ENCODE measurements around the gene GALNT9.

The GALNT9 gene

DNA sequence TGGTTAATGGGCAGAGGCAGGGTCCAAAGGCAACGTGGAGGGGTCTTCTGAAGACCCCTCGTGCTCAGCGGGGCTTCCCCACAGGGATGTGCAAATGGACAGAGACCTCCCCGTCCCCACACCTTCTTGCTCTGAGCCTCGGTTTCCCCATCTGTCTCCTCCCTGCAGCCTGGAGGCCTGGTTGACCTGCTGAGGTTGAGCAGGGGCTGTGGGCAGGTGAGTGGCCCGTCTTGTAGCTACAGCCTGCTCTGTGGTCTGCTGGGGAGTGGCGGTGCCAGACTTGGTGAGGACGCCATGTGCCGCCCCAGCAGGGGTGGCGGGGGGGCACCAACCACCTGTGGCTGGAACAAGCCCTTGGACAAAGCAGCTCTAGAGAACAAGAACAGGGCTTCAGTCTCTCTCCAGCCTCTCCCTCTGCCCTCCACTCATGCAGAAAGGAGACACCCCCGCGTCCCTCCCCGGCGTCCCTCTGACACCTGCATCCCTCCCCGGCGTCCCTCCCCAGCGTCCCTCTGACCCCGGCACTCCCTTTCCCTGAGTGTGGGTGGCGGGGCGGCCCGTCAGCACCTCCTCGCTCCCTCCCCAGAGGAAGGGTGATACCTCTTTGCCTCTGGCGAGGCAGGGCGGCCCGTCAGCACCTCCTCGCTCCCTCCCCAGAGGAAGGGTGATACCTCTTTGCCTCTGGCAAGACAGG, 101.5 kb downstream of the GALNT9 start:
- Mint-ChIP-seq H3K9me3 (no peaks in the 10 kb centered on the region), H3K27me3 (ENCODE audit: low read depth, poor library complexity) (peaks cover 23% of the 10 kb centered on the region), H3K36me3 (ENCODE audit: low read depth) (no peaks in the 10 kb centered on the region), H3K4me3 (no peak overlapping the region), H3K27ac (no peak overlapping the region), H3K4me1 (peaks cover 7% of the 10 kb centered on the region)
- DNase-seq = no peak
- TF ChIP-seq, protein P1, sequence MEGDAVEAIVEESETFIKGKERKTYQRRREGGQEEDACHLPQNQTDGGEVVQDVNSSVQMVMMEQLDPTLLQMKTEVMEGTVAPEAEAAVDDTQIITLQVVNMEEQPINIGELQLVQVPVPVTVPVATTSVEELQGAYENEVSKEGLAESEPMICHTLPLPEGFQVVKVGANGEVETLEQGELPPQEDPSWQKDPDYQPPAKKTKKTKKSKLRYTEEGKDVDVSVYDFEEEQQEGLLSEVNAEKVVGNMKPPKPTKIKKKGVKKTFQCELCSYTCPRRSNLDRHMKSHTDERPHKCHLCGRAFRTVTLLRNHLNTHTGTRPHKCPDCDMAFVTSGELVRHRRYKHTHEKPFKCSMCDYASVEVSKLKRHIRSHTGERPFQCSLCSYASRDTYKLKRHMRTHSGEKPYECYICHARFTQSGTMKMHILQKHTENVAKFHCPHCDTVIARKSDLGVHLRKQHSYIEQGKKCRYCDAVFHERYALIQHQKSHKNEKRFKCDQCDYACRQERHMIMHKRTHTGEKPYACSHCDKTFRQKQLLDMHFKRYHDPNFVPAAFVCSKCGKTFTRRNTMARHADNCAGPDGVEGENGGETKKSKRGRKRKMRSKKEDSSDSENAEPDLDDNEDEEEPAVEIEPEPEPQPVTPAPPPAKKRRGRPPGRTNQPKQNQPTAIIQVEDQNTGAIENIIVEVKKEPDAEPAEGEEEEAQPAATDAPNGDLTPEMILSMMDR (IDR thresholded peaks at IDR 0.05) = no peak

GRCh38 chr12:132227118-132227517, 102.3 kb downstream of the GALNT9 start:
- no peak overlapping the region for H3K4me3 Mint-ChIP-seq
- H3K27ac Mint-ChIP-seq = no peak overlapping the region
- TF ChIP-seq, protein P1 (IDR thresholded peaks at IDR 0.05) = no peak
- H3K36me3 Mint-ChIP-seq (ENCODE audit: low read depth) = no peaks in the 10 kb centered on the region
- H3K9me3 Mint-ChIP-seq = peaks cover 3% of the 10 kb centered on the region
- peaks cover 11% of the 10 kb centered on the region for H3K4me1 Mint-ChIP-seq
- H3K27me3 Mint-ChIP-seq (ENCODE audit: low read depth, poor library complexity) = peaks cover 29% of the 10 kb centered on the region
- DNase-seq = no peak

- H3K27ac Mint-ChIP-seq = no peak overlapping the region
- H3K36me3 Mint-ChIP-seq (ENCODE audit: low read depth) = no peaks in the 10 kb centered on the region
- DNase-seq = no peak
- peaks cover 16% of the 10 kb centered on the region for H3K4me1 Mint-ChIP-seq
- H3K4me3 Mint-ChIP-seq = no peak overlapping the region
- peaks cover 34% of the 10 kb centered on the region for H3K27me3 Mint-ChIP-seq (ENCODE audit: low read depth, poor library complexity)
- peaks cover 5% of the 10 kb centered on the region for H3K9me3 Mint-ChIP-seq
- TF ChIP-seq, protein P1 (IDR thresholded peaks at IDR 0.05) = no peak
Measured at GRCh38 chr12:132226604-132227003, 102.8 kb downstream of the GALNT9 start.

GRCh38 chr12:132225214-132225613, 104.2 kb downstream of the GALNT9 start:
- DNase-seq = no peak
- no peak overlapping the region for H3K27ac Mint-ChIP-seq
- H3K4me1 Mint-ChIP-seq = peaks cover 18% of the 10 kb centered on the region
- peaks cover 14% of the 10 kb centered on the region for H3K9me3 Mint-ChIP-seq
- TF ChIP-seq, protein P1 (IDR thresholded peaks at IDR 0.05) = no peak
- no peaks in the 10 kb centered on the region for H3K36me3 Mint-ChIP-seq (ENCODE audit: low read depth)
- H3K27me3 Mint-ChIP-seq (ENCODE audit: low read depth, poor library complexity) = peaks cover 40% of the 10 kb centered on the region
- H3K4me3 Mint-ChIP-seq = no peak overlapping the region

- peaks cover 17% of the 10 kb centered on the region for H3K9me3 Mint-ChIP-seq
- H3K4me1 Mint-ChIP-seq = peaks cover 18% of the 10 kb centered on the region
- TF ChIP-seq, protein P1 (IDR thresholded peaks at IDR 0.05) = no peak
- H3K36me3 Mint-ChIP-seq (ENCODE audit: low read depth) = no peaks in the 10 kb centered on the region
- peaks cover 39% of the 10 kb centered on the region for H3K27me3 Mint-ChIP-seq (ENCODE audit: low read depth, poor library complexity)
- no peak overlapping the region for H3K27ac Mint-ChIP-seq
- no peak overlapping the region for H3K4me3 Mint-ChIP-seq
- DNase-seq = no peak
Measured at GRCh38 chr12:132224484-132224883, 104.9 kb downstream of the GALNT9 start.

- no peak for DNase-seq
- H3K27me3 Mint-ChIP-seq (ENCODE audit: low read depth, poor library complexity) = peaks cover 37% of the 10 kb centered on the region
Measured at GRCh38 chr12:132222808-132223173, 106.6 kb downstream of the GALNT9 start.

More at GRCh38 chr12:132222808-132223173, 106.6 kb downstream of the GALNT9 start:
- Mint-ChIP-seq H3K4me3 (no peak overlapping the region), H3K36me3 (ENCODE audit: low read depth) (no peaks in the 10 kb centered on the region), H3K9me3 (peaks cover 21% of the 10 kb centered on the region), H3K27ac (no peak overlapping the region), H3K4me1 (peaks cover 19% of the 10 kb centered on the region)
- TF ChIP-seq, protein P1 (IDR thresholded peaks at IDR 0.05) = no peak

Measured in nephron progenitor cell (in vitro differentiated cells).